ENCODE data around the gene HAO2.
"Not testable (repeated sequence)": the region's sequence is repeated elsewhere in the genome, so short reads cannot be mapped to it uniquely, and the experiment has no call there.

HAO2 gene

GRCh38 chr1:119375366-119375765 is 6.8 kb downstream of the HAO2 start:
- Histone ChIP-seq H3K4me3 (ENCODE audit: low read depth in 1 of 2, low read length in 2 of 2) (no peak overlapping the region), H3K9me3 (ENCODE audit: insufficient read depth, low read length, severe bottlenecking) (no peaks in the 10 kb centered on the region), H3K36me3 (ENCODE audit: insufficient read depth, low read length) (no peaks in the 10 kb centered on the region), H4K20me1 (ENCODE audit: insufficient read depth, low read length) (no peaks in the 10 kb centered on the region), H3K9ac (ENCODE audit: low read depth, low read length) (no peak overlapping the region), H3K4me2 (ENCODE audit: insufficient read depth, low read length) (no peak overlapping the region), H3K27me3 (ENCODE audit: insufficient read depth, low read length, poor library complexity) (peaks cover 19% of the 10 kb centered on the region), H3K4me1 (ENCODE audit: insufficient read depth, low read length) (no peaks in the 10 kb centered on the region), H2AFZ (ENCODE audit: low read depth, low read length) (no peak overlapping the region), H3K27ac (ENCODE audit: low read length) (no peak overlapping the region), H3K79me2 (ENCODE audit: insufficient read depth, low read length) (no peaks in the 10 kb centered on the region)
- no peak for ATAC-seq (ENCODE audit: insufficient read depth, low read depth)
- TF ChIP-seq EZH2 (IDR thresholded peaks at IDR 0.05; ENCODE audit: borderline replicate concordance, low read depth, low read length, severe bottlenecking) (no peak), CTCF (IDR thresholded peaks at IDR 0.05; ENCODE audit: borderline replicate concordance, extremely low read depth, low read length, poor library complexity, severe bottlenecking) (no peak)
- no peak for DNase-seq

- Histone ChIP-seq H3K4me3 (ENCODE audit: low read depth in 1 of 2, low read length in 2 of 2) (no peak overlapping the region), H3K27me3 (ENCODE audit: insufficient read depth, low read length, poor library complexity) (peaks cover 17% of the 10 kb centered on the region), H3K36me3 (ENCODE audit: insufficient read depth, low read length) (no peaks in the 10 kb centered on the region), H4K20me1 (ENCODE audit: insufficient read depth, low read length) (no peaks in the 10 kb centered on the region), H3K9me3 (ENCODE audit: insufficient read depth, low read length, severe bottlenecking) (no peaks in the 10 kb centered on the region), H3K4me1 (ENCODE audit: insufficient read depth, low read length) (no peaks in the 10 kb centered on the region), H3K79me2 (ENCODE audit: insufficient read depth, low read length) (no peaks in the 10 kb centered on the region), H3K27ac (ENCODE audit: low read length) (no peak overlapping the region), H3K4me2 (ENCODE audit: insufficient read depth, low read length) (no peak overlapping the region), H2AFZ (ENCODE audit: low read depth, low read length) (no peak overlapping the region), H3K9ac (ENCODE audit: low read depth, low read length) (no peak overlapping the region)
- no peak for ATAC-seq (ENCODE audit: insufficient read depth, low read depth)
- TF ChIP-seq CTCF (IDR thresholded peaks at IDR 0.05; ENCODE audit: borderline replicate concordance, extremely low read depth, low read length, poor library complexity, severe bottlenecking) (no peak), EZH2 (IDR thresholded peaks at IDR 0.05; ENCODE audit: borderline replicate concordance, low read depth, low read length, severe bottlenecking) (no peak)
- DNase-seq, result no peak
Observed at GRCh38 chr1:119376594-119376993, 8.0 kb downstream of the HAO2 start.

GRCh38 chr1:119377594-119377993 is 9.0 kb downstream of the HAO2 start:
- not testable (repeated sequence) for H3K27ac ChIP-seq (ENCODE audit: low read length); DNase-seq; H4K20me1 ChIP-seq (ENCODE audit: insufficient read depth, low read length); H3K4me3 ChIP-seq (ENCODE audit: low read depth in 1 of 2, low read length in 2 of 2); ATAC-seq (ENCODE audit: insufficient read depth, low read depth); H3K4me2 ChIP-seq (ENCODE audit: insufficient read depth, low read length); H3K9ac ChIP-seq (ENCODE audit: low read depth, low read length); H2AFZ ChIP-seq (ENCODE audit: low read depth, low read length); H3K4me1 ChIP-seq (ENCODE audit: insufficient read depth, low read length); H3K36me3 ChIP-seq (ENCODE audit: insufficient read depth, low read length); H3K79me2 ChIP-seq (ENCODE audit: insufficient read depth, low read length); H3K9me3 ChIP-seq (ENCODE audit: insufficient read depth, low read length, severe bottlenecking)
- H3K27me3 ChIP-seq (ENCODE audit: insufficient read depth, low read length, poor library complexity), result peaks cover 14% of the 10 kb centered on the region

GRCh38 chr1:119379117-119379516 is 10.5 kb downstream of the HAO2 start:
- TF ChIP-seq CTCF (IDR thresholded peaks at IDR 0.05; ENCODE audit: borderline replicate concordance, extremely low read depth, low read length, poor library complexity, severe bottlenecking), result no peak
- no peak for TF ChIP-seq EZH2 (IDR thresholded peaks at IDR 0.05; ENCODE audit: borderline replicate concordance, low read depth, low read length, severe bottlenecking)
- DNase-seq (no peak), ATAC-seq (ENCODE audit: insufficient read depth, low read depth) (no peak)
- Histone ChIP-seq H3K4me2 (ENCODE audit: insufficient read depth, low read length) (no peak overlapping the region), H3K9me3 (ENCODE audit: insufficient read depth, low read length, severe bottlenecking) (no peaks in the 10 kb centered on the region), H3K36me3 (ENCODE audit: insufficient read depth, low read length) (no peaks in the 10 kb centered on the region), H4K20me1 (ENCODE audit: insufficient read depth, low read length) (no peaks in the 10 kb centered on the region), H2AFZ (ENCODE audit: low read depth, low read length) (no peak overlapping the region), H3K27ac (ENCODE audit: low read length) (no peak overlapping the region), H3K9ac (ENCODE audit: low read depth, low read length) (no peak overlapping the region), H3K4me3 (ENCODE audit: low read depth in 1 of 2, low read length in 2 of 2) (no peak overlapping the region), H3K4me1 (ENCODE audit: insufficient read depth, low read length) (no peaks in the 10 kb centered on the region), H3K27me3 (ENCODE audit: insufficient read depth, low read length, poor library complexity) (peaks cover 6% of the 10 kb centered on the region), H3K79me2 (ENCODE audit: insufficient read depth, low read length) (no peaks in the 10 kb centered on the region)
